ENCODE data around the gene C1QTNF9. TPM values are rescaled to one million over a fixed set of nuclear protein-coding genes. Genes with fewer than 3 reads are reported as not detected.

Gene C1QTNF9
- total RNA-seq, 1 experiment from 2014 or later: not detected

Other genes with a start within 250 kb of the C1QTNF9 start
- 22.1 to 29.0 TPM (median 23.1 TPM) in 3 replicates for gene SPATA13, start 148.9 kb upstream of the C1QTNF9 start, total RNA-seq (2021)
- 30.0 to 32.0 TPM (median 30.7 TPM) in 3 replicates for gene PARP4, start 203.2 kb downstream of the C1QTNF9 start, total RNA-seq (2021)

Data from WTC11 (cell line).